ENCODE results near the gene BPI.

DNA sequence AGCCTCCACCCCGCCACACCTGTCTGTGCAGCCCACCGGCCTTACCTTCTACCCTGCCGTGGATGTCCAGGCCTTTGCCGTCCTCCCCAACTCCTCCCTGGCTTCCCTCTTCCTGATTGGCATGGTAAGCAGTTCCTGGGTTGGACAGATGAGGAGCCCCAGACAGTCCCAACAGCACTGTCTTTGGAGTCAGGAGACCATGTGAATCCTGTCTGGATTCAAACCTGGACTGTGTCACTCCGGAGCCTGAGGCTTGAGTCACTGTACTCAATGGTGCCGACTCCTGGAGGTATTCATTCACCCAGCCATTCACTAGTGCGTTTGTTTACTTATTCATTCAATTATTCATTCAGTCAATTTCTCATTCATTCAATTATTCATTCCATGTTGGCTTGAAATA is 22.4 kb downstream of the BPI start:
- TF ChIP-seq CTCF (IDR thresholded peaks at IDR 0.05; ENCODE audit: low read depth, low read length) (no peak), EZH2phosphoT487 (IDR thresholded peaks at IDR 0.05; ENCODE audit: low read depth) (no peak)
